ENCODE measurements around the gene MYL4. TPM values are rescaled to one million over a fixed set of nuclear protein-coding genes. Genes with fewer than 3 reads are reported as not detected.

MYL4 gene
- total and polyA plus RNA-seq, 2 donors (not counting 3 experiments of a cell fraction or from before 2014, with no cell fraction given) = 2.0 to 2.1 TPM

GRCh38 chr17:47220531-47220999 is 11.4 kb downstream of the MYL4 start:
- TF ChIP-seq FOS (IDR thresholded peaks at IDR 0.05; ENCODE audit: borderline replicate concordance, insufficient read depth, low read length) (no peak), POLR2A (IDR thresholded peaks at IDR 0.05; ENCODE audit: low read depth, low read length) (no peak), JUN (IDR thresholded peaks at IDR 0.05; ENCODE audit: borderline replicate concordance, insufficient read depth, insufficient read length, low read depth) (no peak), POLR2AphosphoS5 (IDR thresholded peaks at IDR 0.05; ENCODE audit: insufficient read depth, low read depth, low read length) (no peak), GATA2 (IDR thresholded peaks at IDR 0.05; ENCODE audit: insufficient read depth, insufficient read length, low read depth, low read length) (no peak), CTCF (IDR thresholded peaks at IDR 0.05; ENCODE audit: extremely low read depth in 1 of 2, insufficient read depth in 1 of 2, low read depth in 1 of 2, low read length in 2 of 2) (no peak), EZH2 (IDR thresholded peaks at IDR 0.05; ENCODE audit: borderline replicate concordance, low read depth, low read length, severe bottlenecking) (no peak), MAX (IDR thresholded peaks at IDR 0.05; ENCODE audit: insufficient read depth, insufficient read length) (no peak), MYC (IDR thresholded peaks at IDR 0.05; ENCODE audit: low read depth, low read length) (no peak)
- Histone ChIP-seq H3K4me3 (replicated peaks in 1 of 3; ENCODE audit: insufficient read depth in 1 of 3, low read depth in 1 of 3, low read length in 3 of 3) (no peak overlapping the region), H3K27ac (ENCODE audit: insufficient read depth, low read depth, low read length) (no peak overlapping the region), H4K20me1 (replicated peaks; ENCODE audit: control insufficient read depth, extremely low read depth, insufficient read depth, low read length) (no peaks in the 10 kb centered on the region), H3K36me3 (ENCODE audit: control insufficient read depth in 2 of 2, extremely low read depth in 1 of 2, insufficient read depth in 2 of 2, low read length in 2 of 2) (no peaks in the 10 kb centered on the region), H3K4me1 (ENCODE audit: control insufficient read depth, extremely low read depth, insufficient read depth, low read length) (peaks cover 28% of the 10 kb centered on the region), H3K79me2 (ENCODE audit: control insufficient read depth, insufficient read depth, low read length) (no peaks in the 10 kb centered on the region), H3K9me1 (replicated peaks; ENCODE audit: control insufficient read depth, extremely low read depth, insufficient read depth, low read length) (no peaks in the 10 kb centered on the region), H3K9ac (replicated peaks; ENCODE audit: extremely low read depth, insufficient read depth, low read length) (no peak overlapping the region), H3K27me3 (ENCODE audit: control insufficient read depth in 2 of 2, insufficient read depth in 2 of 2, low read length in 2 of 2) (no peaks in the 10 kb centered on the region), H2AFZ (ENCODE audit: low read depth, low read length) (no peak overlapping the region), H3K9me3 (replicated peaks; ENCODE audit: control insufficient read depth, insufficient read depth, low read length) (no peaks in the 10 kb centered on the region), H3K4me2 (ENCODE audit: insufficient read depth, low read length) (no peak overlapping the region)
- dilution Hi-C loops (cut with MboI; ENCODE audit: extremely low pct_ligation_motif_present, low sequenced_read_pairs) (no loop called here), intact Hi-C loops (cut with micrococcal nuclease) (no loop called here)
- FAIRE-seq = no peak
- POLR2A ChIA-PET = no interaction called here
- no peak for DNase-seq (ENCODE audit: low read depth, low spot score)
- BruUV-seq (replicated peaks) = no TSS peak
- CTCF ChIA-PET = interaction anchor here (1.9 kb wide), 1 partner anchor 95 kb away, joined by 8 read pairs; no protein-coding TSS in a partner anchor

All from endothelial cell of umbilical vein (primary cell).